H1 (cell line): ENCODE results near the gene CAMK2G. TPM values are rescaled to one million over a fixed set of nuclear protein-coding genes. Genes with fewer than 3 reads are reported as not detected.

Experiments used
- CHD2 ChIP-seq: IDR thresholded peaks from 2 replicates; pipeline ENCODE4 v1.6.1; 2012; ENCODE audit warnings: low read length, improper control_type of control experiment
- CHD7 ChIP-seq: fragments of 300-600 bp; sonication (generic); IDR thresholded peaks from 2 replicates; pipeline ENCODE4 v1.7.1; 2012; ENCODE audit warnings: low read length, moderate library complexity, mild to moderate bottlenecking, inconsistent platforms; ENCODE audit not compliant: insufficient replicate concordance
- CTCF ChIP-seq, 3 experiments: IDR thresholded peaks; 1 replicate in 2 of 3; 2 replicates in 1 of 3; pipeline versions ENCODE4 v1.5.1 to v1.6.1; 2011; ENCODE audit warnings: low read length in 3 of 3, mild to moderate bottlenecking in 3 of 3, inconsistent platforms in 2 of 3, low read depth in 1 of 3, moderate library complexity in 1 of 3; ENCODE audit not compliant: insufficient read depth in 1 of 3; ENCODE audit errors: control extremely low read depth in 1 of 3
- NANOG ChIP-seq: IDR thresholded peaks from 2 replicates; pipeline ENCODE4 v1.6.1; 2011; ENCODE audit warnings: low read length, low read depth, mild to moderate bottlenecking, inconsistent platforms; ENCODE audit not compliant: insufficient read depth, poor library complexity, severe bottlenecking
- PHF8 ChIP-seq: fragments of 200-600 bp; sonication (generic); conservative IDR thresholded peaks from 2 replicates; pipeline ENCODE4 v1.7.1; 2012; ENCODE audit warnings: low read depth, mild to moderate bottlenecking, inconsistent platforms, low read length, moderate library complexity
- USF2 ChIP-seq: IDR thresholded peaks from 2 replicates; pipeline ENCODE4 v1.6.1; 2011; ENCODE audit warnings: low read length, improper control_type of control experiment
- polyA plus RNA-seq, 7 experiments: library from polyadenylated mRNA; depleted of rRNA in 3 of 7; stranded (reverse) in 5 of 7; unstranded in 2 of 7; fragments of >200 nt in 5 of 7; fragments of 200-250 nt in 2 of 7; gene quantifications; 1 replicate in 5 of 7; 2 replicates in 1 of 7; 4 replicates in 1 of 7; pipeline versions ENCODE4 v1.2.1 to v1.2.3, GENCODE V29; 2011 to 2013; ENCODE audit warnings: missing spikeins in 2 of 7, mixed read lengths in 2 of 7
- total RNA-seq: library from RNA; stranded (reverse); fragmentation: NEBNext Ultra II Directional; extraction: Animal tissue kit (Norgen Biotek cat#: 25700); gene quantifications from 2 replicates; pipeline ENCODE4 v1.2.1, GENCODE V29; 2021

The CAMK2G gene
- total and polyA plus RNA-seq, 2 of the 8 experiments (the other 6 are each of a cell fraction or from before 2014, with no cell fraction given): 28.9 to 31.7 TPM

DNA sequence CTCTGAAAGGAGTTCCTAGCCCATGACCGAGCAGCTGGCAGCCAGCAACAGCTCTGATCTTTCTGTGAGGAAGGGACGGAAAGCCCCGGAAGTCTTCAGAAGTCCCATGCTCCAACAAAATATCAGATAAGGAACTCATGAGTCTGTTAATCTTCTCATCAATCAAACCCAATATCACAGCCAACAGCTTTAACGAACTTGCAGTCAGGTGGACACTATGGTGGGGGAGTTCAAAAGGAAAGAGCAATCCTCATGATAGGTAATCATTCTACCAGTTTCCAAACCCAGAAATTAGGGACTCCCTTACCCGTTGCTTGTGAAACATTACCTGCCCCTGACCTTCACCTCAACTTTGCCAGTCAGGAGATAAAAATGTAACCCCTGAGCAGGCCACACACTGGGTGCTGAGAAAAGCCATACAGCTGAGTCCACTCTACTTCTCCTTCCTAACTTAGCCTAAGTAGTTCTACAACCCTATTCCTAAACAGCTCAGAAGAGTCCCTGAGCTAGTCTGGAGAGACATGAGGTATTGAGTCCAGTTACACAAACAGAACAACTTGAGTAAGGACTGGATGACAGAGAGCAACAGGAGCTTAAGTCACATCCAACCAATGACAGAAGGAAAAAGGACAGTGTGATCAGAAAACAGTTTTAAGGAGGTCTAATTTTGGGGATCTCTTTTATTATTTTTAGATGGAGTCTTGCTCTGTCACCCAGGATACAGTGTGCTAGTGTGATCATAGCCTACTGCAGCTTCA lies 65.1 kb downstream of the CAMK2G start (continued):
- TF ChIP-seq CTCF (IDR thresholded peaks at IDR 0.05; ENCODE audit: control extremely low read depth in 1 of 3, insufficient read depth in 1 of 3, low read depth in 1 of 3, low read length in 3 of 3) (no peak), PHF8 (no peak), NANOG (no peak), CHD2 (no peak), CHD7 (no peak), USF2 (no peak)
